Keratinocyte (primary cell): Measurements from ENCODE around the gene SNCG.

ENCODE experiments used
- CTCF ChIP-seq, 3 experiments: IDR thresholded peaks in 1 of 3; conservative IDR thresholded peaks in 1 of 3; optimal IDR thresholded peaks in 1 of 3; 2 replicates in 2 of 3; 3 replicates in 1 of 3; pipeline versions ENCODE3 to v1.5.1; 2011; ENCODE audit warnings: low read length in 3 of 3, mild to moderate bottlenecking in 3 of 3, moderate library complexity in 2 of 3, control low read depth in 1 of 3, inconsistent platforms in 1 of 3; ENCODE audit not compliant: insufficient read depth in 2 of 3; ENCODE audit errors: extremely low read depth in 1 of 3
- EZH2 ChIP-seq: IDR thresholded peaks from one replicate; pipeline ENCODE4 v1.6.1; 2012; ENCODE audit warnings: inconsistent platforms, mild to moderate bottlenecking, low read length, moderate library complexity

DNA sequence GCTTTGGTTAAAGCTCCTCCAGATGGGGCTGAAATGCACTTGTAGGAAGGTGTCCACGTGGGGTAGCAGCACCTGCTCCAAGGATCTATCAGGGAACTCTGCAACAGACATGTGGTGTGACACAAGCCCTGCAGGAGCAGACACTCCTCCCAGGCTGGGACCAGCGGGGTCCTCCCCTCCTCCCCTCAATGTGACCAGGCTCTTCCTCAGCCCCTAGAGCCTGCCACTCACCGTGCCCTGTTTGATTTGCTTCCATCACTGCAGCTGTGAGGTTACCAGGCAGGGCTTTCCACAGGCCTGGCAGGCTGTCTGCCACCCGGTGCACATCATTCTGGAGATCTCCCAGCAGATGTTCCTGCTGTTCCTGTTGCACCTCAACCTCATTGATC lies 14.4 kb upstream of the SNCG start:
- TF ChIP-seq CTCF (optimal IDR thresholded peaks at IDR 0.05 in 1 of 3, IDR thresholded peaks at IDR 0.05 in 1 of 3, conservative IDR thresholded peaks at IDR 0.05 in 1 of 3; ENCODE audit: extremely low read depth in 1 of 3, insufficient read depth in 2 of 3, low read length in 3 of 3) (no peak), EZH2 (no peak)
